SK-MEL-5 (cell line): ENCODE results near the gene TRAF2. TPM values are rescaled to one million over a fixed set of nuclear protein-coding genes. Genes with fewer than 3 reads are reported as not detected.

Experiments
- DNase-seq: peaks from one replicate; pipeline ENCODE4 v3.0.0-alpha.2; 2016; ENCODE audit warnings: low read depth, low spot score
- in situ Hi-C: cut with HindIII; loops from 2 replicates; pipeline ENCODE4 v1.10.0; 2016; ENCODE audit warnings: low sequenced_read_pairs, high pct_unique_total_duplicates, low pct_unique_long_range_greater_than_20kb
- small RNA-seq, 2 experiments: library from RNA; depleted of rRNA; stranded (forward); fragments of <200 nt; gene quantifications; one replicate each; pipeline ENCODE3, GENCODE V24; 2014
- total RNA-seq: library from RNA; depleted of rRNA; stranded (reverse); fragments of >200 nt; shearing (Covaris generic); gene quantifications from 2 replicates; pipeline ENCODE4 v1.2.3, GENCODE V29; 2014; rRNA removed

Gene TRAF2
- total RNA-seq, 1 experiment from 2014 or later = 16.4 TPM

DNA sequence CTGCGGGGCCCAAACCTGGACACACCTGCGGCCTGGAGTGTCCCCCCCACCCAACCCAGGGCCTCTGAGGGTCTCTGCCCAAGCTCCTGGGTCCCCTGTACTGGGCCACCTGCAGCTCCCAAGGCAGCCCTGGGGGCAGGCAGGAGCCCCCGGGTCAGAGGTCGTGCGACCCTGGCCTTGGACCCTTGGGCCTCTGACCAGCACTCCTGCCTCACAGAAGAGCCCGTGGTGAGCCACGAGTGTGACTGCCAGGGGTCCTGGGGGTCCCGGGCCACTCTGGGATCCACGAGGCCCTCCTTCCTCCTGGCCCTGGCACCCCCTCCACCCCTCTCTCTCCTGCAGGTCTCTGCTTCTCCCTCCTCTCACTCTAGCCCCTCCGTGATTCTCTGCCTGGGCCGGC is 86.0 kb downstream of the TRAF2 start:
- no peak for DNase-seq
- in situ Hi-C loops = no loop called here

DNA sequence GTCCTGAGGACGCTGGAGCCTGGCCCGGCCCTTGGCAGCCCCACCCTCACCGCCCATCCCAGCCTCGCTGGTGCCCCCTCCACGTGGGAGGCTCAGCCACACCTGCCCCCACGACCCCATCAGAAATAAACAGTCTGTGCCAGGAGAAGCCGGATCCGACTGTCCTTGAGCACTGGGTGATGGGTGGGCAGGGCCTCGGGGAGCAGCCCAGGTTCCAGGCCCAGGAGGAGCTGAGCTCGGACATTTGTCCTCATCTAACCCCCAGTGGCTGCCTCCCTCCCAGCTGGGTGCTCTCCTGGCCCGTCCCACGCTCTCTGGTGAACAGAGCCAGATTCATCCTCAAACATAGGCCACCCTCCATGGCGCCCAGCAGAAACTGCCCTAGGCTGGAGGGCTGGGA is 86.4 kb downstream of the TRAF2 start:
- in situ Hi-C loops = no loop called here
- DNase-seq = no peak

DNA sequence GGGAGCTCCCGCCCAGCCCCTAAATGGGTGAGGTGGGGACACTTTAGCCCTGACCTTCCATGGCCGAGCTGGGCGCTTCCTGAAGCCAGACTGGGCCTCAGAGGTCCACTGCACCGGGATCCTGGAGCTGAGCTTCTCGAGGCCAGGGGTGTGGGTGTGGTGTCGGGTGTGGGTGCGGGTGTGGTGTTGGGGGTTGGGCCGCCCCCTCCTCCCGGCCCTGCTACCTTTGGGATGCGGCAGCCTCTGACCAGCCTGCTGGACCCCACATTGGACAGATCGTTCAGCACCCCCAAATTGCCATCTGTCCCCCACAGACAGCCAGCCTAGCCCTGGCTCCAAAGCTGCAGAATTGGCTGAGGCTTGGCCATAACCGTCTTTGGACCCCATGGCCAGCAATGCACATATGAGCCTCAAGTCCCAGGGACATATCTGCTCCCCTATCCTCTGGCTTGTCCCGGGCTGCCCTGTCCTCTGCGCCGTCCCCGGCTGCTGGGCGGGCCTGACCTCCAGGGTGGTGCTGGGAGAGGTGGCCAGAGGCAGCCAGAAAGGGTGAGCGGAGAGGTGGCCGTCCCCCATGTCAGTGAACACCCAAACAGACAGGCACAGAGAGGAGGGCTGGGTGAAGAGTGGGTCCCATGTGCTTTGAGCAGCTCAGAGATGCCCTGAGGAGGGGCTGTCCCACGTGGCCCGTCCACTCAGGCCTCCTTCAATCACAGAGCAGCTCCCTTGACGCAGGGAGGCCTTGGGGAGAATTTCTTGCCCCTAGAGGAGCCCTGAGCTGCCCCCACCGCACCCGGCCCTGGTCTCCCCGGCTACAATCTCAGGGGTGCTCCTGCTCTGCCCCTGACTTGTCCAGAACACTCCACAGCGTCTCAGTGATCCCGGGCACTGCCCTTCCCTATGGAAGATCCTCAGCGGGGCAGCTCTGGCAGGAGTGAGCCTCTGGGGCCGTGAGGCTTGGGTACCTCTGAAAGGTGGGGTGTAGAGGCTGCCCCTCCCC is 87.6 kb downstream of the TRAF2 start:
- in situ Hi-C loops = no loop called here
- DNase-seq = no peak

DNA sequence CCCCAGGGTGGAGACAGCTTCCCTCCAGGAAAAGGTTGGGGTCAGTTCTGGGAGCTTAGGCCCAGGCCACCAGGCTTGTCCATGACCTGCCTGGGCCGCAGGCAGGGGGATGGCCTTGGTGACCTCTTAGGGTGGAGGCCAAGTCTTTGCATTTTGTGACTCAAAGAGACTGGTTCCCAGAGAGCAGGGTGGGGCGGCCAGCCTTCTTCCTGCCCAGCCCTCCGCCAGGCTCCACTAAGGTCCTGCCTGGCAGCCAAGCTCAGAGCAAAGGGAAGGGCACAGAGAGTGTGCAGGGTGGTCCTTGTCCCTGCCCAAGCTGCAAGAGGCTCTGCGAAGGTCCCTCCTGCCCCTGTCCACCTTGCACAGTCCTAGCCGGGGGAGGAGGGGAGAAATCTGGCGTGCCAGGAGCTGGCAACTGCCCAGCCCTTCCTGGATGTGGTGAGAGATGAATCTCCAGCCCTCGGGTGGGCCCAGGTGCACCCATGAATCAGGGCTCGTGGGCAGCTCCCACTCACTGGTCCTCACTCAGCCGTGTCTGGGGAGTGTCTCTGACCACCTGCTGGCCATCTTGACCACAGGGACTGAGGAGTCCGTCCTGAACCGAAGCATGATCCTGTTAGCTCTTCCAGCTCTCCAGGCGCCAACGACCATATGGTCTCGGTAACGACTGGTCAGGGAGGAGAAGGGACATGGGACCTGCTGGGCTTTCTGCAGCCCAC is 88.7 kb downstream of the TRAF2 start:
- in situ Hi-C loops = no loop called here
- no peak for DNase-seq

DNA sequence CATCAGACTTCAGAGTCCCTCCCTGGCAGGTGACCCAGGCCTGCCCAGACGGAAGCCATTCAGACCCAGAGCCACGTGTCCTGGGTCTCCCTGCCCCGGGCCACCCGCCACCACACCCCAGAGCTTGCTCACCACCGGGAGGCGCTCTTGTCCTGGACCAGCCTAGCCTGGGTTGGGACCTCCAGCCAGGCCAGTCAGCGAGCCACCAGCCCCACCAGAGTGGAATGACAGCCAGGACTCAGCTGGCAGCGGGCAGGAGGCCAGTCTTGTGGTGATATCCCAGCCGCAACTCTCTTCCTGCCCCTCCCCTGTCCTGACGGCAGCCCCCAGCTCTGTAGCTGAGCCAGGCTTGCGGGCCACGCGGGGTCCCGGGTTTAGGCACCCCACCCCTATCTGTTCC is 89.3 kb downstream of the TRAF2 start:
- in situ Hi-C loops = no loop called here
- DNase-seq = no peak

Small RNA genes within 50 kb of the gene (small RNA-seq; reads per million reads assigned to genes)
- 0 reads per million in 2 experiments for gene MIR4479

Other genes with a start within 250 kb of the TRAF2 start
- 61.5 and 66.9 TPM in 2 replicates for gene EGFL7, start 223.6 kb upstream of the TRAF2 start, total RNA-seq
- gene AGPAT2, start 199.1 kb upstream of the TRAF2 start, total RNA-seq = 52.3 and 54.1 TPM in 2 replicates
- gene DIPK1B, start 173.9 kb upstream of the TRAF2 start, total RNA-seq = 42.0 and 45.6 TPM in 2 replicates
- not detected in 2 replicates for gene LCN10, start 143.6 kb upstream of the TRAF2 start, total RNA-seq
- gene LCN6, start 138.0 kb upstream of the TRAF2 start, total RNA-seq = not detected in 2 replicates
- not detected in 2 replicates for gene LCN8, start 128.3 kb upstream of the TRAF2 start, total RNA-seq
- 0.05 and 0.21 TPM in 2 replicates for gene LCN15, start 122.0 kb upstream of the TRAF2 start, total RNA-seq
- gene TMEM141, start 95.2 kb upstream of the TRAF2 start, total RNA-seq = 47.1 and 50.8 TPM in 2 replicates
- gene CCDC183, start 90.2 kb upstream of the TRAF2 start, total RNA-seq = 0.08 and 0.42 TPM in 2 replicates
- 57.4 and 62.6 TPM in 2 replicates for gene RABL6, start 78.6 kb upstream of the TRAF2 start, total RNA-seq
- 1.2 and 1.4 TPM in 2 replicates for gene AJM1, start 44.0 kb upstream of the TRAF2 start, total RNA-seq
- gene PHPT1, start 37.1 kb upstream of the TRAF2 start, total RNA-seq = 101 TPM in 2 replicates
- gene MAMDC4, start 34.2 kb upstream of the TRAF2 start, total RNA-seq = 0.80 and 1.3 TPM in 2 replicates
- 356 and 392 TPM in 2 replicates for gene EDF1, start 20.2 kb upstream of the TRAF2 start, total RNA-seq
- gene FBXW5, start 58.2 kb downstream of the TRAF2 start, total RNA-seq = 141 and 174 TPM in 2 replicates
- 0.45 and 0.53 TPM in 2 replicates for gene C8G, start 58.7 kb downstream of the TRAF2 start, total RNA-seq
- not detected in 2 replicates for gene LCN12, start 65.8 kb downstream of the TRAF2 start, total RNA-seq
- gene PTGDS, start 91.0 kb downstream of the TRAF2 start, total RNA-seq = not detected in 2 replicates
- not detected in 2 replicates for gene LCNL1, start 96.5 kb downstream of the TRAF2 start, total RNA-seq
- 31.7 and 46.0 TPM in 2 replicates for gene PAXX, start 105.9 kb downstream of the TRAF2 start, total RNA-seq
- gene CLIC3, start 110.1 kb downstream of the TRAF2 start, total RNA-seq = not detected in 2 replicates
- gene ABCA2, start 141.7 kb downstream of the TRAF2 start, total RNA-seq = 8.6 and 9.5 TPM in 2 replicates
- not detected in 2 replicates for gene FUT7, start 145.6 kb downstream of the TRAF2 start, total RNA-seq
- 2.2 and 3.5 TPM in 2 replicates for gene NPDC1, start 159.7 kb downstream of the TRAF2 start, total RNA-seq
- gene ENTPD2, start 167.5 kb downstream of the TRAF2 start, total RNA-seq = not detected in 2 replicates
- gene SAPCD2, start 184.0 kb downstream of the TRAF2 start, total RNA-seq = 8.1 and 8.7 TPM in 2 replicates
- gene UAP1L1, start 191.0 kb downstream of the TRAF2 start, total RNA-seq = 22.5 and 23.4 TPM in 2 replicates
- gene MAN1B1, start 200.5 kb downstream of the TRAF2 start, total RNA-seq = 84.8 and 85.2 TPM in 2 replicates
- gene DPP7, start 228.2 kb downstream of the TRAF2 start, total RNA-seq = 171 and 178 TPM in 2 replicates